ENCODE measurements around the gene GRM1.

Gene GRM1

GRCh38 chr6:146284311-146284710 is 255.4 kb downstream of the GRM1 start:
- Histone ChIP-seq H3K9me3 (ENCODE audit: control insufficient read depth, insufficient read depth, low read length) (no peaks in the 10 kb centered on the region), H3K9ac (ENCODE audit: low read depth, low read length) (no peak overlapping the region), H3K36me3 (ENCODE audit: insufficient read depth, low read length) (no peaks in the 10 kb centered on the region), H3K4me1 (ENCODE audit: insufficient read depth, low read length) (no peaks in the 10 kb centered on the region)

- no peaks in the 10 kb centered on the region for H3K9me3 ChIP-seq (ENCODE audit: control insufficient read depth, insufficient read depth, low read length)
- peaks cover 7% of the 10 kb centered on the region; the same call in 1 of the 2 replicates for H3K4me1 ChIP-seq (ENCODE audit: insufficient read depth, low read length)
- no peak overlapping the region for H3K9ac ChIP-seq (ENCODE audit: low read depth, low read length)
- H3K36me3 ChIP-seq (ENCODE audit: insufficient read depth, low read length) = no peaks in the 10 kb centered on the region
Measured at GRCh38 chr6:146286961-146287360, 258.1 kb downstream of the GRM1 start.

- no peaks in the 10 kb centered on the region for H3K9me3 ChIP-seq (ENCODE audit: control insufficient read depth, insufficient read depth, low read length)
- H3K36me3 ChIP-seq (ENCODE audit: insufficient read depth, low read length) = no peaks in the 10 kb centered on the region
- peaks cover 7% of the 10 kb centered on the region; the same call in 1 of the 2 replicates for H3K4me1 ChIP-seq (ENCODE audit: insufficient read depth, low read length)
- H3K9ac ChIP-seq (ENCODE audit: low read depth, low read length) = no peak overlapping the region
Measured at GRCh38 chr6:146287691-146288369, 259.0 kb downstream of the GRM1 start.

DNA sequence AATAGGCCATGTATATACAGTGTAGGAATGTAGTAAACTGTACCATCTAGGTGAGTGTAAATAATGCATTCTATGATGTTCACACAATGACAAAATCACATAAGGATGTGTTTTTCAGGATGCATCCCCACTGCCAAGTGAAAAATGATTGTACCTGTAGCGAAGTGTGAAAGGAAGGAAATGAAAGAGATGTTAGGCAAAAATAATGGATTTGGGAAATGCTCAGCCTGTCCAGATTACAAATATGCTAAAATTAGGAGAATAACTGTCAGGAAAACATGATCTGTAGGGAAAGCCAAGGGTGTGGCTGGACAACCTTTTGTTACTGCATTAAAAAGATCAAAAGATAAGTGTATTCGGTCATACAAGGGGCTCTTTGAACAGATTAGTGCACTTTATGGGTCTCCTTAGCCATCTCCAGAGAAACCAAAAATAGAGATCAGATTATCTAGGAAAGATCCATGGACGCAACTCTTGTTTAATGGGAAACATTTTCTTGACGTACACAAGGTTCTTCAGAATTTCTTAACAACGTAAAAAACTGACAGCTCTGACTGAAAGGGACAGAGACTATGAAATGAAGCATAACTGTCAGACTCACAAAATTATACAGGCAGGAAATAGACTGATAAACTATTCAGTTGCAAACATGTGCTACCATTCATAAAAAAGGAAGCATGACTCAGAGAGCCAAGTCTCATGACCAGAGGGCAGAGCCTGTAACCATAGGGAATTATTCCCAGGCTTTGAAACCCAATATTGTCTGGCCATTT is 261.1 kb downstream of the GRM1 start:
- Histone ChIP-seq H3K36me3 (ENCODE audit: insufficient read depth, low read length) (no peaks in the 10 kb centered on the region), H3K9me3 (ENCODE audit: control insufficient read depth, insufficient read depth, low read length) (no peaks in the 10 kb centered on the region)

GRCh38 chr6:146290589-146290901 is 261.7 kb downstream of the GRM1 start:
- H3K9me3 ChIP-seq (ENCODE audit: control insufficient read depth, insufficient read depth, low read length) = no peaks in the 10 kb centered on the region
- H3K36me3 ChIP-seq (ENCODE audit: insufficient read depth, low read length) = no peaks in the 10 kb centered on the region
- peaks cover 7% of the 10 kb centered on the region; the same call in 1 of the 2 replicates for H3K4me1 ChIP-seq (ENCODE audit: insufficient read depth, low read length)
- H3K9ac ChIP-seq (ENCODE audit: low read depth, low read length) = no peak overlapping the region

More for the DNA sequence above, 261.1 kb downstream of the GRM1 start:
- Histone ChIP-seq H3K9ac (ENCODE audit: low read depth, low read length) (no peak overlapping the region), H3K4me1 (ENCODE audit: insufficient read depth, low read length) (peaks cover 7% of the 10 kb centered on the region; the same call in 1 of the 2 replicates)

DNA sequence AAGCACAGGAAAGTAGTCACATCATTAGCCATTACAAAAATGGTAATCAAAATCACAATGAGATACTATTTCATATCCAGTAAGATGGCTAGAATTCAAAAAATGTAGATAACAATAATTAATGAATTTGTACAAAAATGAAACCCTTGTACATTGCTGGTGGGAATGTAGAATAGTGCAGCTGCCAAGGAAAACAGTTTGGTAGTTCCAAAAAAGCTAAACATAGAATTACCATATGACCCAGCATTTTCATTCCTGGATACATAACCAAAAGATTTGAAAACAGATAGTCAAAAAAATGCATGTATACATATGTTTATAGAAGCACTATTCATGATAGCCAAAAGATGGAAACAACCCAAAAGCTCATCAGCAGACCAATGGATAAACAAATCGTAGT is 263.6 kb downstream of the GRM1 start:
- no peaks in the 10 kb centered on the region for H3K9me3 ChIP-seq (ENCODE audit: control insufficient read depth, insufficient read depth, low read length)
- H3K4me1 ChIP-seq (ENCODE audit: insufficient read depth, low read length) = peaks cover 7% of the 10 kb centered on the region; the same call in 1 of the 2 replicates
- no peaks in the 10 kb centered on the region for H3K36me3 ChIP-seq (ENCODE audit: insufficient read depth, low read length)
- no peak overlapping the region for H3K9ac ChIP-seq (ENCODE audit: low read depth, low read length)

DNA sequence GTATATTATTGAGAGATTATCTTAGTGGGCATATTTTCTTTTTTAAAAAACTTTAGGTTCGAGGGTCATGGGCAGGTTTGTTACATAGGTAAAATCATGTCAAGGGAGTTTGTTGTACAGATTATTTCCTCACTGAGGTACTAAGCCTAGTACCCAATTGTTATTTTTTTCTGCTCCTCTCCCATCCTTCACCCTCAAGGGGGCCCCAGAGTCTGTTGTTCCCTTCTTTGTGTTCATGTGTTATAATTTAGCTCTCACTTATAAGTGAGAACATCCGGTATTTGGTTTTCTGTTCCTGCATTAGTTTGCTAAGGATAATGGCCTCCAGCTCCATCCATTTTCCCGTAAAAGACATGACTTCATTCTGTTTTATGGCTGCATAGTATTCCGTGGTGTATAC is 266.8 kb downstream of the GRM1 start:
- peaks cover 1% of the 10 kb centered on the region; the same call in 1 of the 2 replicates for H3K4me1 ChIP-seq (ENCODE audit: insufficient read depth, low read length)
- H3K9me3 ChIP-seq (ENCODE audit: control insufficient read depth, insufficient read depth, low read length) = no peaks in the 10 kb centered on the region
- no peaks in the 10 kb centered on the region for H3K36me3 ChIP-seq (ENCODE audit: insufficient read depth, low read length)
- no peak overlapping the region for H3K9ac ChIP-seq (ENCODE audit: low read depth, low read length)

DNA sequence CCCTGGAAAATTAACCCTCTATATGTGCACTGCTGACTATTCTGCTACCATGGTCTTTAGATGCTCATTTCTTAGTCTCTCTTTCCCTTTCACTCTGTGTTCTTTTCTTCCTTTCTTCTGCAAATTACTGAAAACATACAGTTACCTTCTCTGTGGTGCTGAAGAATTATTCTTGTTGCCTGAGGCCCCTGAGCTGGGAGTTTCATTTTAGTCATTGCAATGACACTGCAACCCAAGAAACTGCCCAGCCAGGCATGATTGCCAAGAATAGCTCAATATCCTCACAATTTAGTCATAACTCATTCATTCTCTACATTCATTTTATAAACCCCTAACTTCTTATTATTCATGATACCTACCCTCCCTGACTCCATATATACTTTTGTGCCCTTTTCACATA is 269.0 kb downstream of the GRM1 start:
- H3K9me3 ChIP-seq (ENCODE audit: control insufficient read depth, insufficient read depth, low read length) = no peaks in the 10 kb centered on the region
- no peaks in the 10 kb centered on the region for H3K4me1 ChIP-seq (ENCODE audit: insufficient read depth, low read length)
- H3K9ac ChIP-seq (ENCODE audit: low read depth, low read length) = no peak overlapping the region
- no peaks in the 10 kb centered on the region for H3K36me3 ChIP-seq (ENCODE audit: insufficient read depth, low read length)

- Histone ChIP-seq H3K9me3 (ENCODE audit: control insufficient read depth, insufficient read depth, low read length) (no peaks in the 10 kb centered on the region), H3K9ac (ENCODE audit: low read depth, low read length) (no peak overlapping the region), H3K36me3 (ENCODE audit: insufficient read depth, low read length) (no peaks in the 10 kb centered on the region), H3K4me1 (ENCODE audit: insufficient read depth, low read length) (no peaks in the 10 kb centered on the region)
Measured at GRCh38 chr6:146300521-146300920, 271.7 kb downstream of the GRM1 start.

DNA sequence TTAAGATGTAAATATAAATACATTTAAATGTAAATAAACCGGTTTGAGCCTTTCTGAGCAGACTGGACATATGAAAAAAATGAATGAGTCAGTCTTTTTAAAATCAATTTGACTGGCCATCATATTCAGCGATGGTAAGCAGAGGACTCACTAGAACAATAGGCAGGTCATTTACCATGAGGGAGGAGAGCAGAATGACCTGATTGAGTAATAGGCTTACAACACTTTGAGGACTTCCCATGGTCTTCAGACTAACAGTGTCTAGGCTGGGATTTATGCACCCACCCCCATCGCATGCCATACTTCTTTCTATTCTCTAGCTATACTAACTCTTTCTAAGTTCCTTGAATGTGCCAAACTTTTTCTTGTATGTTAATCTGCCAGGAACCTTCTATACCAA is 272.9 kb downstream of the GRM1 start:
- Histone ChIP-seq H3K9me3 (ENCODE audit: control insufficient read depth, insufficient read depth, low read length) (no peaks in the 10 kb centered on the region), H3K9ac (ENCODE audit: low read depth, low read length) (no peak overlapping the region), H3K36me3 (ENCODE audit: insufficient read depth, low read length) (no peaks in the 10 kb centered on the region), H3K4me1 (ENCODE audit: insufficient read depth, low read length) (no peaks in the 10 kb centered on the region)

- H3K9me3 ChIP-seq (ENCODE audit: control insufficient read depth, insufficient read depth, low read length) = no peaks in the 10 kb centered on the region
- no peak overlapping the region for H3K9ac ChIP-seq (ENCODE audit: low read depth, low read length)
- H3K4me1 ChIP-seq (ENCODE audit: insufficient read depth, low read length) = no peaks in the 10 kb centered on the region
- no peaks in the 10 kb centered on the region for H3K36me3 ChIP-seq (ENCODE audit: insufficient read depth, low read length)
Measured at GRCh38 chr6:146302994-146303393, 274.1 kb downstream of the GRM1 start.

- Histone ChIP-seq H3K9ac (ENCODE audit: low read depth, low read length) (no peak overlapping the region), H3K9me3 (ENCODE audit: control insufficient read depth, insufficient read depth, low read length) (no peaks in the 10 kb centered on the region), H3K36me3 (ENCODE audit: insufficient read depth, low read length) (no peaks in the 10 kb centered on the region), H3K4me1 (ENCODE audit: insufficient read depth, low read length) (no peaks in the 10 kb centered on the region)
Measured at GRCh38 chr6:146304181-146304580, 275.3 kb downstream of the GRM1 start.

DNA sequence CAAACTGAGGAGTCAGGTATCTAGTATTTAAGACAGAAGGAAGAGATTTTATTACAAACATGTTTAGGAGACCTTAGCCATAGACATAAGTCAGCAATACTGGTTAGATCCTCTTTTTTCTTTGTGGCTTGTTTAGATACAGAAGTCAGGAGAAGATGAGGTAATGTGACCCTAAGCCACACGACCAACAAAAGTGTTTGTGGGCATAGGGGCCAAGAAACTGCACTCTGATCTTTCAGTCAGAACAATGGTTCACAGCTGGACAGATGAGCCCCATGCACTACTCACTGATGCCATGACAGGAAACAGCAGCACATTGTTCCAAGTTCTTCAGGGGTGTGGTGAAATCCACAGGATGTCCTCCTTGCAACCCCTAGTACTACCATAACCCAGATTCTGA is 276.2 kb downstream of the GRM1 start:
- Histone ChIP-seq H3K9ac (ENCODE audit: low read depth, low read length) (no peak overlapping the region), H3K36me3 (ENCODE audit: insufficient read depth, low read length) (no peaks in the 10 kb centered on the region), H3K9me3 (ENCODE audit: control insufficient read depth, insufficient read depth, low read length) (no peaks in the 10 kb centered on the region), H3K4me1 (ENCODE audit: insufficient read depth, low read length) (no peaks in the 10 kb centered on the region)

- Histone ChIP-seq H3K4me1 (ENCODE audit: insufficient read depth, low read length) (no peaks in the 10 kb centered on the region), H3K9me3 (ENCODE audit: control insufficient read depth, insufficient read depth, low read length) (no peaks in the 10 kb centered on the region), H3K9ac (ENCODE audit: low read depth, low read length) (no peak overlapping the region), H3K36me3 (ENCODE audit: insufficient read depth, low read length) (no peaks in the 10 kb centered on the region)
Measured at GRCh38 chr6:146305951-146306350, 277.1 kb downstream of the GRM1 start.

DNA sequence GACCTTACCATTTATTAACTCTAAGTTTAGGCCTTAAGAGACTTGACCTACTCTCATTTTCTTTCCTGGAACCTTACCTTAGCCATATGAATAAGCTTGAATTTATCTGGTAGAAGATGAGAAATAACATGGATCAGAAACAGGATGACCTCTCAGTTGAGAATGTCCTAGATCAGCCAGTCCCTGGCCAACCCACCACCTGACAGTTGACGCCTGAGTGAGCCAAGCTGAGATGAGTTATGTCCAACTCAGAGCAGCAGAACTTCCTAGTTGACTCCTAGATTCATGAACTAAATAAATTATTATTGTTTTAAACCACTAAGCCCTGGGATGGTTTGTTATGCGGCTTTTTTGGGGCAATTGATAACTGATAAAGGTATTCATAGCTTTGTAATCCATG is 281.8 kb downstream of the GRM1 start:
- no peaks in the 10 kb centered on the region for H3K36me3 ChIP-seq (ENCODE audit: insufficient read depth, low read length)
- H3K9ac ChIP-seq (ENCODE audit: low read depth, low read length) = no peak overlapping the region
- no peaks in the 10 kb centered on the region for H3K4me1 ChIP-seq (ENCODE audit: insufficient read depth, low read length)
- H3K9me3 ChIP-seq (ENCODE audit: control insufficient read depth, insufficient read depth, low read length) = no peaks in the 10 kb centered on the region
